Activated B cell treated with CpG ODN at 0.5 μM for 24 hours (primary cell): ENCODE results near the gene TUBA1C. TPM values are rescaled to one million over a fixed set of nuclear protein-coding genes. Genes with fewer than 3 reads are reported as not detected.
"Not testable (repeated sequence)": the region's sequence is repeated elsewhere in the genome, so short reads cannot be mapped to it uniquely, and the experiment has no call there.

Experiments
- ATAC-seq: fragments of 200-7000 bp; cut with Tn5 transposase; one replicate; pipeline ENCODE4 v1.10.0; 2021; ENCODE audit warnings: low read depth, mild to moderate bottlenecking, moderate library complexity
- CTCF ChIA-PET: fragments of 350-600 bp; sonication (Branson Sonifier 250); formaldehyde crosslinking; loops from one replicate; lab custom pipeline; 2021; ENCODE audit warnings: antibody characterized with exemption; lab: Charles Lee
- POLR2A ChIA-PET: fragments of 350-600 bp; sonication (Branson Sonifier 250); formaldehyde crosslinking; loops from one replicate; lab custom pipeline; 2021; ENCODE audit warnings: antibody characterized with exemption; lab: Charles Lee
- DNase-seq: peaks from one replicate; pipeline ENCODE4 v3.0.0; 2022
- H3K27ac Mint-ChIP-seq: one replicate; pipeline ENCODE4 v1.8.0; 2020; ENCODE audit warnings: mixed read lengths
- H3K27me3 Mint-ChIP-seq: one replicate; pipeline ENCODE4 v1.8.0; 2021; ENCODE audit warnings: mixed read lengths
- H3K36me3 Mint-ChIP-seq: one replicate; pipeline ENCODE4 v1.8.0; 2021; ENCODE audit warnings: low read depth, mixed read lengths
- H3K4me1 Mint-ChIP-seq: one replicate; pipeline ENCODE4 v1.8.0; 2021; ENCODE audit warnings: mixed read lengths
- H3K4me3 Mint-ChIP-seq: one replicate; pipeline ENCODE4 v1.8.0; 2020; ENCODE audit warnings: mild to moderate bottlenecking, mixed read lengths
- H3K9me3 Mint-ChIP-seq: one replicate; pipeline ENCODE4 v1.8.0; 2020; ENCODE audit warnings: mixed read lengths
- intact Hi-C: fragments of 100-400 bp; cut with micrococcal nuclease; formaldehyde crosslinking; loops from one replicate; pipeline ENCODE4 v1.15.1; 2024
- total RNA-seq: library from RNA; stranded (reverse); gene quantifications from 2 replicates; pipeline ENCODE4 v1.2.3, GENCODE V29; 2022
- TF ChIP-seq, protein P1 (sequence below): fragments of 200-600 bp; IDR thresholded peaks from one replicate; pipeline ENCODE4 v1.8.0; 2022; ENCODE audit warnings: antibody characterized with exemption, mild to moderate bottlenecking

The TUBA1C gene
- total RNA-seq, 1 donor from 2014 or later = 142 TPM

DNA sequence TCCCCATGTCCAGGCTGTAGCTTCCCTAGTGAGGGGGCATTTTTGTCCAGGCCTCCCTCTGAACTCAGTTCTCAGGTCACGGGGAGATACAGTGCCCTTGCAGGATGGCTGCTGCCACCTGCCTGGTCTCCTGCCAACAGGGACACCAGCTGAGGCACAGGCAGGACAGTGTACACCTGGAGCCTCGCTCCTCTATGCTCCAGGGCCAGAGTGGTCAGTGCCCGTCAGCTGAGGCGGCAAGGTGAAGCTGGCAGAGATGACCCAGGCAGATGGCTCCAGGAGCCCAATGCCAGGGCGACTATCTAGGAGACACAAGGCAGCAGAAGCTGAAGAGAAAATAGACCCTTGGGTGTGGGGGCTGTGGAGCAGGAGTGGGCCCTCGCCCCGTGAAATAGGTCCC lies 12.6 kb downstream of the TUBA1C start:
- CTCF ChIA-PET = no interaction called here
- ATAC-seq = no peak
- Mint-ChIP-seq H3K4me3 (no peak overlapping the region), H3K27me3 (peaks cover 2% of the 10 kb centered on the region), H3K27ac (no peak overlapping the region), H3K9me3 (no peaks in the 10 kb centered on the region), H3K4me1 (no peaks in the 10 kb centered on the region), H3K36me3 (peaks cover 14% of the 10 kb centered on the region)
- POLR2A ChIA-PET = interaction anchor here (1.4 kb wide), 1 partner anchor 12 kb away, joined by 6 read pairs; no protein-coding TSS in a partner anchor
- intact Hi-C loops = no loop called here
- no peak for DNase-seq
- TF ChIP-seq, protein P1, sequence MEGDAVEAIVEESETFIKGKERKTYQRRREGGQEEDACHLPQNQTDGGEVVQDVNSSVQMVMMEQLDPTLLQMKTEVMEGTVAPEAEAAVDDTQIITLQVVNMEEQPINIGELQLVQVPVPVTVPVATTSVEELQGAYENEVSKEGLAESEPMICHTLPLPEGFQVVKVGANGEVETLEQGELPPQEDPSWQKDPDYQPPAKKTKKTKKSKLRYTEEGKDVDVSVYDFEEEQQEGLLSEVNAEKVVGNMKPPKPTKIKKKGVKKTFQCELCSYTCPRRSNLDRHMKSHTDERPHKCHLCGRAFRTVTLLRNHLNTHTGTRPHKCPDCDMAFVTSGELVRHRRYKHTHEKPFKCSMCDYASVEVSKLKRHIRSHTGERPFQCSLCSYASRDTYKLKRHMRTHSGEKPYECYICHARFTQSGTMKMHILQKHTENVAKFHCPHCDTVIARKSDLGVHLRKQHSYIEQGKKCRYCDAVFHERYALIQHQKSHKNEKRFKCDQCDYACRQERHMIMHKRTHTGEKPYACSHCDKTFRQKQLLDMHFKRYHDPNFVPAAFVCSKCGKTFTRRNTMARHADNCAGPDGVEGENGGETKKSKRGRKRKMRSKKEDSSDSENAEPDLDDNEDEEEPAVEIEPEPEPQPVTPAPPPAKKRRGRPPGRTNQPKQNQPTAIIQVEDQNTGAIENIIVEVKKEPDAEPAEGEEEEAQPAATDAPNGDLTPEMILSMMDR = no peak

DNA sequence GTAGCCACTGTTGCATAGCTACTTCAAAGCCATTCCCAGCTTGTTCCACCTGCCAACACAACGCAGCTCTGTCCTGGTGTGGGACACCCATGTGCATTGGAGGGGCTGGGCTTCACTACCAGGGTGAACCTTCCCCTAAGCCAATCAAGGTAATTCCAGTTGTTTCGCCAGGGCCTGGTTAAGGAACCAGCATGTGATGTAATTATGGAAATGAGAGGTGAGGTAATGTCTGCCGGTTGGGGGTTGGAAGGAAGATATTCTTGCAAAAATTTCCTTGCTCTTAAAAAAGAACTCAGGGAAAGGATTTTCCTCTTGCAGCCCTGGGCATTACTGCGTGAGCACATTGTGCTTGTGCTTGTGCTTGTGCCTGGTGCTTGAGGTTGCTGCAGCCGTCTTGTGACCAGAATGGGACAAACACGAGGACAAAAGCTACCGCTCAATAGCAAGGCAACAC lies 14.9 kb downstream of the TUBA1C start:
- Mint-ChIP-seq H3K4me3 (no peak overlapping the region), H3K4me1 (no peaks in the 10 kb centered on the region), H3K27me3 (peaks cover 5% of the 10 kb centered on the region), H3K9me3 (no peaks in the 10 kb centered on the region), H3K27ac (no peak overlapping the region), H3K36me3 (no peaks in the 10 kb centered on the region)
- POLR2A ChIA-PET = no interaction called here
- DNase-seq = no peak
- no peak for ATAC-seq
- CTCF ChIA-PET = interaction anchor here (1.2 kb wide), 1 partner anchor 10 kb away, joined by 5 read pairs; no protein-coding TSS in a partner anchor
- TF ChIP-seq, protein P1 = no peak
- intact Hi-C loops = no loop called here

- not testable (repeated sequence) for H3K4me3 Mint-ChIP-seq, ATAC-seq
- POLR2A ChIA-PET = interaction anchor here (0.7 kb wide), 1 partner anchor 161 kb away, joined by 5 read pairs; no protein-coding TSS in a partner anchor
These were observed 15.7 kb downstream of the TUBA1C start for GRCh38 chr12:49280545-49280944.

GRCh38 chr12:49282302-49282701 lies 17.4 kb downstream of the TUBA1C start:
- Mint-ChIP-seq H3K36me3 (no peaks in the 10 kb centered on the region), H3K4me1 (no peaks in the 10 kb centered on the region), H3K27me3 (peaks cover 14% of the 10 kb centered on the region), H3K4me3 (no peak overlapping the region), H3K9me3 (no peaks in the 10 kb centered on the region), H3K27ac (no peak overlapping the region)
- no peak for ATAC-seq
- ChIA-PET POLR2A (no interaction called here), CTCF (no interaction called here)
- TF ChIP-seq, protein P1 = no peak
- intact Hi-C loops = no loop called here
- DNase-seq = no peak

More at GRCh38 chr12:49280545-49280944, 15.7 kb downstream of the TUBA1C start:
- H3K27ac Mint-ChIP-seq, intact Hi-C loops, H3K9me3 Mint-ChIP-seq, H3K4me1 Mint-ChIP-seq, H3K27me3 Mint-ChIP-seq, H3K36me3 Mint-ChIP-seq, DNase-seq: not testable (repeated sequence)
- CTCF ChIA-PET = interaction anchor here (1.2 kb wide), 1 partner anchor 9 kb away, joined by 5 read pairs; no protein-coding TSS in a partner anchor

DNA sequence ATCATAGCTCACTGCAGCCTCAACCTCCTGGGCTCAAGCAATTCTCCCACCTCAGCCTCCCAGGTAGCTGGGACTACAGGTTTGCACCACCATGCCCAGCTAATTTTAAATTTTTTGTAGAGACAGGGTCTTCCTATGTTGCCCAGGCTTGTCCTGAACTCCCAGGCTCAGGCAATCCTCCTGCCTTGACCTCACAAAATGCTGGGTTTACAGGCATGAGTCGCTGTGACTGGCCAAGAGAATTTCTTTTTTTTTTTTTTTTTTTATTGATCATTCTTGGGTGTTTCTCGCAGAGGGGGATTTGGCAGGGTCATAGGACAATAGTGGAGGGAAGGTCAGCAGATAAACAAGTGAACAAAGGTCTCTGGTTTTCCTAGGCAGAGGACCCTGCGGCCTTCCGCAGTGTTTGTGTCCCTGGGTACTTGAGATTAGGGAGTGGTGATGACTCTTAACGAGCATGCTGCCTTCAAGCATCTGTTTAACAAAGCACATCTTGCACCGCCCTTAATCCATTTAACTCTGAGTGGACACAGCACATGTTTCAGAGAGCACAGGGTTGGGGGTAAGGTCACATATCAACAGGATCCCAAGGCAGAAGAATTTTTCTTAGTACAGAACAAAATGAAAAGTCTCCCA lies 18.0 kb downstream of the TUBA1C start:
- H3K27ac Mint-ChIP-seq, POLR2A ChIA-PET, H3K9me3 Mint-ChIP-seq, ATAC-seq, H3K4me3 Mint-ChIP-seq, DNase-seq, intact Hi-C loops, H3K36me3 Mint-ChIP-seq, CTCF ChIA-PET, H3K4me1 Mint-ChIP-seq: not testable (repeated sequence)
- H3K27me3 Mint-ChIP-seq = peaks cover 18% of the 10 kb centered on the region
